CD4-positive, alpha-beta T cell (primary cell): ENCODE data around the gene FMNL2. TPM values are rescaled to one million over a fixed set of nuclear protein-coding genes. Genes with fewer than 3 reads are reported as not detected.

Source experiments
- ATAC-seq: fragments of 200-7000 bp; cut with Tn5 transposase; one replicate; pipeline ENCODE4 v1.10.0; 2022; ENCODE audit warnings: mild to moderate bottlenecking; ENCODE audit not compliant: poor library complexity
- CTCF ChIA-PET: fragments of 350-600 bp; sonication (Branson Sonifier 250); formaldehyde crosslinking; loops from one replicate; lab custom pipeline; 2021; ENCODE audit warnings: antibody characterized with exemption, inconsistent platforms; lab: Charles Lee
- POLR2A ChIA-PET: fragments of 350-600 bp; sonication (Branson Sonifier 250); formaldehyde crosslinking; loops from one replicate; lab custom pipeline; 2021; ENCODE audit warnings: antibody characterized with exemption, inconsistent platforms; lab: Charles Lee
- DNase-seq, 14 experiments: peaks; one replicate each; pipeline ENCODE4 v3.0.0-alpha.2; 2013 to 2020; ENCODE audit warnings: mixed read lengths in 2 of 14
- H3K27ac ChIP-seq, 2 donors: one replicate each; pipeline versions ENCODE4 v1.5.1 to v1.7.0; 2013; ENCODE audit warnings: low read length in 2 of 2, low read depth in 1 of 2, mild to moderate bottlenecking in 1 of 2
- H3K27me3 ChIP-seq, 2 experiments: 1 replicate in 1 of 2; 2 replicates in 1 of 2; pipeline versions ENCODE4 v1.6.1 to v1.7.0; 2013; ENCODE audit warnings: low read length in 2 of 2, control low read depth in 1 of 2, mild to moderate bottlenecking in 1 of 2, moderate library complexity in 1 of 2; ENCODE audit not compliant: insufficient read depth in 2 of 2, control insufficient read depth in 1 of 2
- H3K36me3 ChIP-seq: one replicate; pipeline ENCODE4 v1.6.1; 2013; ENCODE audit warnings: low read length, control low read depth; ENCODE audit not compliant: insufficient read depth
- H3K4me1 ChIP-seq: one replicate; pipeline ENCODE4 v1.6.1; 2013; ENCODE audit warnings: low read length, control low read depth; ENCODE audit not compliant: insufficient read depth
- H3K4me3 ChIP-seq: one replicate; pipeline ENCODE4 v1.5.1; 2013; ENCODE audit warnings: mild to moderate bottlenecking, low read length, moderate library complexity
- H3K9me3 ChIP-seq, 2 experiments: 1 replicate in 1 of 2; 2 replicates in 1 of 2; pipeline versions ENCODE4 v1.6.1 to v1.7.0; 2013; ENCODE audit warnings: low read length in 2 of 2, mild to moderate bottlenecking in 2 of 2, control low read depth in 1 of 2, moderate library complexity in 1 of 2; ENCODE audit not compliant: control insufficient read depth in 1 of 2, insufficient read depth in 1 of 2
- H3K27ac Mint-ChIP-seq: one replicate; pipeline ENCODE4 v1.8.0; 2020; ENCODE audit warnings: mixed read lengths
- H3K27me3 Mint-ChIP-seq: one replicate; pipeline ENCODE4 v1.8.0; 2021; ENCODE audit warnings: mixed read lengths
- H3K36me3 Mint-ChIP-seq: one replicate; pipeline ENCODE4 v1.8.0; 2021; ENCODE audit warnings: low read depth, mixed read lengths
- H3K4me1 Mint-ChIP-seq: one replicate; pipeline ENCODE4 v1.8.0; 2021; ENCODE audit warnings: low read depth, mixed read lengths
- H3K4me3 Mint-ChIP-seq: one replicate; pipeline ENCODE4 v1.8.0; 2020; ENCODE audit warnings: mild to moderate bottlenecking, mixed read lengths
- H3K9me3 Mint-ChIP-seq: one replicate; pipeline ENCODE4 v1.8.0; 2020; ENCODE audit warnings: mixed read lengths
- CTCF ChIP-seq: fragments of 200-600 bp; IDR thresholded peaks from one replicate; pipeline ENCODE4 v1.8.0; 2022; ENCODE audit warnings: antibody characterized with exemption, mild to moderate bottlenecking
- intact Hi-C, 2 experiments: fragments of 100-400 bp; cut with DNase I in 1 of 2; cut with micrococcal nuclease in 1 of 2; formaldehyde crosslinking; loops; one replicate each; pipeline versions ENCODE4 v1.15.1 to v1.9.0; 2023 to 2025; cut with DNase I, micrococcal nuclease
- total RNA-seq, 174 experiments: library from RNA in 2 of 174; stranded (reverse) in 2 of 174; gene quantifications; one replicate each; pipeline ENCODE4 v1.2.3 and lab custom pipeline; 2021 to 2026

The FMNL2 gene
- total RNA-seq, 2 experiments from 2014 or later, result 0.30 to 0.31 TPM

GRCh38 chr2:152529420-152530115, 194.6 kb downstream of the FMNL2 start:
- Mint-ChIP-seq H3K4me3 (no peak overlapping the region), H3K9me3 (no peaks in the 10 kb centered on the region), H3K27me3 (no peaks in the 10 kb centered on the region), H3K36me3 (no peaks in the 10 kb centered on the region), H3K4me1 (no peaks in the 10 kb centered on the region), H3K27ac (no peak overlapping the region)
- Histone ChIP-seq H3K27ac (no peak overlapping the region), H3K4me1 (no peaks in the 10 kb centered on the region), H3K36me3 (no peaks in the 10 kb centered on the region), H3K27me3 (no peaks in the 10 kb centered on the region), H3K4me3 (no peak overlapping the region), H3K9me3 (peaks cover 0 to 3% of the 10 kb centered on the region in 2 experiments)
- DNase-seq (no peak), ATAC-seq (no peak)
- intact Hi-C loops, result no loop called here
- ChIA-PET POLR2A (no interaction called here), CTCF (no interaction called here)
- TF ChIP-seq CTCF, result no peak

DNA sequence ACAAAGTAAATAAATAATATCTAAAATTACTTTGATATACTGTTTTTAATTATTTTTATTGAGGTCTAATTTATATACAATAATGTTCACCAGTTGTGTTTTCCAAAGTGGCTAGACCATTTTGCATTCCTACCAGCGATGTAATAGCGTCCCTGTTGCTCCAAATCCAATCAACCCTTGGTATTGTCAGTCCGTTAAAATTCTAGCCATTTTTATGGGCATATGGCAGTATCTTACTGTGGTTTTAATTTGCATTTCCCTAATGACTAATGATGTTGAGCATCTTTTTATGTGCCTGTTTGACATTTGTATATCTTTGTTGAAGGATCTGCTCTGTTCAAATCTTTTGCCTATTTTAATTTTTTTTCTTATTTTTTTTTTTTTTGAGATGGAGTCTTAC, 197.3 kb downstream of the FMNL2 start:
- Histone ChIP-seq H3K9me3 (no peaks in the 10 kb centered on the region), H3K4me3 (no peak overlapping the region), H3K27ac (no peak overlapping the region), H3K27me3 (peaks cover 0 to 8% of the 10 kb centered on the region in 2 experiments), H3K4me1 (no peaks in the 10 kb centered on the region), H3K36me3 (no peaks in the 10 kb centered on the region)
- Mint-ChIP-seq H3K36me3 (no peaks in the 10 kb centered on the region), H3K27me3 (peaks cover 21% of the 10 kb centered on the region), H3K9me3 (no peaks in the 10 kb centered on the region), H3K4me1 (no peaks in the 10 kb centered on the region), H3K4me3 (no peak overlapping the region), H3K27ac (no peak overlapping the region)
- TF ChIP-seq CTCF, result no peak
- DNase-seq, result no peak
- no peak for ATAC-seq
- intact Hi-C loops, result no loop called here
- CTCF ChIA-PET, result interaction anchor here (0.7 kb wide), 1 partner anchor 14 kb away, joined by 3 read pairs; no protein-coding TSS in a partner anchor
- POLR2A ChIA-PET, result no interaction called here

- CTCF ChIA-PET, result no interaction called here
- POLR2A ChIA-PET, result no interaction called here
- no peak for DNase-seq
These were observed 199.6 kb downstream of the FMNL2 start for GRCh38 chr2:152534460-152535135.

More at GRCh38 chr2:152534460-152535135, 199.6 kb downstream of the FMNL2 start:
- Histone ChIP-seq H3K4me3 (no peak overlapping the region), H3K27ac (no peak overlapping the region), H3K36me3 (no peaks in the 10 kb centered on the region), H3K4me1 (no peaks in the 10 kb centered on the region), H3K9me3 (no peaks in the 10 kb centered on the region), H3K27me3 (peaks cover 2 to 8% of the 10 kb centered on the region in 2 experiments)
- no peak for ATAC-seq
- H3K9me3 Mint-ChIP-seq, result no peaks in the 10 kb centered on the region
- no peak overlapping the region for H3K27ac Mint-ChIP-seq
- intact Hi-C loops, result no loop called here
- no peak overlapping the region for H3K4me3 Mint-ChIP-seq
- no peaks in the 10 kb centered on the region for H3K36me3 Mint-ChIP-seq
- no peaks in the 10 kb centered on the region for H3K4me1 Mint-ChIP-seq
- H3K27me3 Mint-ChIP-seq, result peaks cover 32% of the 10 kb centered on the region
- no peak for TF ChIP-seq CTCF
